ENCODE results near the gene REC8. TPM values are rescaled to one million over a fixed set of nuclear protein-coding genes. Genes with fewer than 3 reads are reported as not detected.
A peak's percentile ranks its signal among the peaks of the same experiment; 100 is the strongest.

Gene REC8
- total RNA-seq, 6 experiments from 2014 or later, result 1.6 to 7.4 (median 3.4) TPM

DNA sequence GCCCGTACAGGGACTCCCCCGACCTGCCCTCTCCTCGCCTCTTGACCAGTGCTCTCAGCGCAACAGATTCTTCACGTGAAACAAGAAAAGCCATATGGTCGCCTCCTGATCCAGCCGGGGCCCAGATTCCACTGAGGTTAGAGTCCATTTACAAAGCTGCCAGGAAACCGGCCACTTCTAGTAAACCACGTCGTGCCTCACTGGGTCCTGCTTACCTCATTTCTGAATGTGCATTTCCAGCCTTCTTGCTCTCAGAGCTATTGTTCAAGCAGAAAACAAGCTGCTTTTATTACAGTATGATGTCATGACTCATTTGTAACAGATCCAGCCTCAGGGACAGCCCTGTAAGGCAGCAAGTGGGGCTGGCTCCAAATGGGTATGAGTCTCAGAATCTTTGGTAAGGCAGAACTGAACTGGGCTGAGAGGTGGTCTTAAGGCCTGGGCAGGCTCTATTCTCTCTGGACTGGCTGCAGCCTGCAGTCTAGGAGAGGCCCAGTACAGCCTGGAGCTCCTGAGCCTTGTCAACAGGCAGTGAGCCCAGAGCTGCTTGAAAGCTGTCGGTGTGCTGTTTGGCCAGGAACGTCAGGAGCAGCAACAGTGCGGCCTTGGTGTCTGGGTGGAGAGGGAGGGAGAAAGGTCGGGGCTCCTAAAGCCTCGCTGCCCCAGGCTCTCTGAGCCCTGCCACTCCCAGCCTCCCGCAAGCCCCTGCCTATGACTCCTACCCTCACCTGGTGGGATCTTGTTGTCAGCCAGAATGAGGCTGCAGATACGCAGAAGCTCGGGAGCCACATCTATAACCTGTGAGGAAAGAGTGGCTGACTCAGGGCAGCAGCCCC is 8.3 kb downstream of the REC8 start:
- Histone ChIP-seq H3K27me3 (no peaks in the 10 kb centered on the region), H3K27ac (peak overlapping the region; percentile 54 to 86 (median 80)), H3K4me3 (no peak overlapping the region), H3K4me1 (peaks cover 0 to 23% (median 11%) of the 10 kb centered on the region in 4 donors), H3K36me3 (peaks cover 0 to 34% (median 15%) of the 10 kb centered on the region in 4 donors), H3K9me3 (no peaks in the 10 kb centered on the region)
- DNase-seq (peak; percentile 49 to 83 (median 79)), ATAC-seq (peak; percentile 75 to 87 (median 78))
- TF ChIP-seq POLR2A (IDR thresholded peaks at IDR 0.05), result peak; percentile 16
- TF ChIP-seq, protein P1, sequence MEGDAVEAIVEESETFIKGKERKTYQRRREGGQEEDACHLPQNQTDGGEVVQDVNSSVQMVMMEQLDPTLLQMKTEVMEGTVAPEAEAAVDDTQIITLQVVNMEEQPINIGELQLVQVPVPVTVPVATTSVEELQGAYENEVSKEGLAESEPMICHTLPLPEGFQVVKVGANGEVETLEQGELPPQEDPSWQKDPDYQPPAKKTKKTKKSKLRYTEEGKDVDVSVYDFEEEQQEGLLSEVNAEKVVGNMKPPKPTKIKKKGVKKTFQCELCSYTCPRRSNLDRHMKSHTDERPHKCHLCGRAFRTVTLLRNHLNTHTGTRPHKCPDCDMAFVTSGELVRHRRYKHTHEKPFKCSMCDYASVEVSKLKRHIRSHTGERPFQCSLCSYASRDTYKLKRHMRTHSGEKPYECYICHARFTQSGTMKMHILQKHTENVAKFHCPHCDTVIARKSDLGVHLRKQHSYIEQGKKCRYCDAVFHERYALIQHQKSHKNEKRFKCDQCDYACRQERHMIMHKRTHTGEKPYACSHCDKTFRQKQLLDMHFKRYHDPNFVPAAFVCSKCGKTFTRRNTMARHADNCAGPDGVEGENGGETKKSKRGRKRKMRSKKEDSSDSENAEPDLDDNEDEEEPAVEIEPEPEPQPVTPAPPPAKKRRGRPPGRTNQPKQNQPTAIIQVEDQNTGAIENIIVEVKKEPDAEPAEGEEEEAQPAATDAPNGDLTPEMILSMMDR (IDR thresholded peaks at IDR 0.05), result no peak
- intact Hi-C loops (cut with DNase I), result no loop called here
- 18% methylated on average over 4 of the region's 18 CpGs for WGBS (ENCODE audit: insufficient coverage, low coverage, low lambda C conversion rate, missing lambda C conversion rate)

- intact Hi-C loops (cut with DNase I), result no loop called here
- H3K9me3 ChIP-seq, result no peaks in the 10 kb centered on the region
- no peak overlapping the region for H3K4me3 ChIP-seq
- peaks cover 0 to 23% (median 11%) of the 10 kb centered on the region in 4 donors for H3K4me1 ChIP-seq
- H3K36me3 ChIP-seq, result peaks cover 0 to 47% (median 18%) of the 10 kb centered on the region in 4 donors
- no peak for TF ChIP-seq POLR2A (IDR thresholded peaks at IDR 0.05)
- TF ChIP-seq, protein P1 (IDR thresholded peaks at IDR 0.05), result no peak
- H3K27ac ChIP-seq, result no peak overlapping the region
- ATAC-seq (no peak), DNase-seq (peak in 1 of 3 donors; percentile 52)
- H3K27me3 ChIP-seq, result no peaks in the 10 kb centered on the region
- WGBS (ENCODE audit: insufficient coverage, low coverage, low lambda C conversion rate, missing lambda C conversion rate), result 100% methylated on average over 1 of the region's 19 CpGs
Measured at GRCh38 chr14:24181371-24182077, 9.6 kb downstream of the REC8 start.

DNA sequence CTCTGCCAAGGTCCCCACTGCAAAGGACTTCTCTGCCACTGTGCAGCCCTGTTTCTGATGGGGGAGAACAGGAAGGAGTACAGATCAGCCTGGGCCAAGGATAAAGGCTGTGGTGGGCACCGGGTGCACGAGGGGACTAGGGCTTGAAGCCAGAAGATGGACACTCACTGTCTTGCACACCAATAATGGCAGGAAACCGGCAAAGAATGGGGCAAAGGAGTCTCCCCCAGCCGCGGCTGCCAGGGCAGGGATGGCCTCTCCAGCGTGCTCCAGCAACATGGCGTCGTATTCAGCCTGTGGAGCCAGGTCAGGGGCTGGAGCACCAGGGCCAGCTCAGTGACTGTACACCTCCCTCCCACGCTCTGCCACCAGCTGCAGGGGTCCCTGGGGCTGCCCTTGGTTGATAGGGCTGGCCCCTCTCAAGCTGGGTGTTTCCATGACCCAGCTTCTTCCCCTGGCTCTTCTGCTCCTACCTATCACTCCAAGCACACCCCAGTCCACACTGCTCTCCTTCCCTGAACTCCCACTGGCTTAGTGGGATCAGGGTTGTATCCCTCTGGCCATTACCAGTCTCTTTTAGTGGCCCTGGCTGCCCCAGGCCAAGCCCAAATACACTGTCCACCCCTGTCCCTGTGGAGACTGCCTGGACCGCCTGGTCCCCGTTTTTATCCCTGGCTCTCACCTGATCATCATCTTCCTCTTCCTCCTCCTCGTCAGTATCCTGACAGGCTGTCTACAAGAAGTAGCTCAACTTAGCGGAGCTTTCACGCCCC is 10.4 kb downstream of the REC8 start:
- Histone ChIP-seq H3K27me3 (no peaks in the 10 kb centered on the region), H3K4me1 (peaks cover 0 to 23% (median 11%) of the 10 kb centered on the region in 4 donors)

GRCh38 chr14:24183014-24183481 is 11.2 kb downstream of the REC8 start:
- intact Hi-C loops (cut with DNase I), result no loop called here
- ATAC-seq, result no peak
- DNase-seq, result peak in 1 of 3 donors; percentile 44
- WGBS (ENCODE audit: insufficient coverage, low coverage, low lambda C conversion rate, missing lambda C conversion rate), result no CpG with 5 or more reads among the region's 15 CpGs
- TF ChIP-seq, protein P1 (IDR thresholded peaks at IDR 0.05), result no peak
- no peak for TF ChIP-seq POLR2A (IDR thresholded peaks at IDR 0.05)
- Histone ChIP-seq H3K27me3 (no peaks in the 10 kb centered on the region), H3K27ac (no peak overlapping the region), H3K9me3 (no peaks in the 10 kb centered on the region), H3K36me3 (peaks cover 0 to 46% (median 18%) of the 10 kb centered on the region in 4 donors), H3K4me1 (peaks cover 0 to 30% (median 15%) of the 10 kb centered on the region in 4 donors), H3K4me3 (no peak overlapping the region)

More for the DNA sequence above, 10.4 kb downstream of the REC8 start:
- DNase-seq (no peak), ATAC-seq (no peak)
- H3K4me3 ChIP-seq, result no peak overlapping the region
- no peaks in the 10 kb centered on the region for H3K9me3 ChIP-seq
- intact Hi-C loops (cut with DNase I), result no loop called here
- WGBS (ENCODE audit: insufficient coverage, low coverage, low lambda C conversion rate, missing lambda C conversion rate), result 80% methylated on average over 5 of the region's 14 CpGs
- no peak overlapping the region for H3K27ac ChIP-seq
- H3K36me3 ChIP-seq, result peaks cover 0 to 46% (median 18%) of the 10 kb centered on the region in 4 donors
- TF ChIP-seq, protein P1 (IDR thresholded peaks at IDR 0.05), result no peak
- TF ChIP-seq POLR2A (IDR thresholded peaks at IDR 0.05), result no peak
